ENCODE measurements around the gene REV3L. TPM values are rescaled to one million over a fixed set of nuclear protein-coding genes. Genes with fewer than 3 reads are reported as not detected.

The REV3L gene
- polyA plus RNA-seq, 1 experiment: 19.1 TPM

- TF ChIP-seq CTCF (IDR thresholded peaks at IDR 0.05; ENCODE audit: insufficient read depth, low read depth, low read length): no peak
- peaks cover 12% of the 10 kb centered on the region for H3K36me3 ChIP-seq (ENCODE audit: control insufficient read depth, insufficient read depth, low read length)
- no peak for DNase-seq (ENCODE audit: low read depth)
- CTCF ChIA-PET: no interaction called here
- POLR2A ChIA-PET: no interaction called here
- H3K4me3 ChIP-seq (ENCODE audit: low read depth, low read length): no peak overlapping the region
- no peaks in the 10 kb centered on the region for H3K27me3 ChIP-seq (ENCODE audit: control insufficient read depth, insufficient read depth, low read length)
Measured at GRCh38 chr6:111381728-111382127, 101.3 kb downstream of the REV3L start.

- CTCF ChIA-PET: no interaction called here
- peaks cover 12% of the 10 kb centered on the region for H3K36me3 ChIP-seq (ENCODE audit: control insufficient read depth, insufficient read depth, low read length)
- no peaks in the 10 kb centered on the region for H3K27me3 ChIP-seq (ENCODE audit: control insufficient read depth, insufficient read depth, low read length)
- TF ChIP-seq CTCF (IDR thresholded peaks at IDR 0.05; ENCODE audit: insufficient read depth, low read depth, low read length): no peak
- no peak overlapping the region for H3K4me3 ChIP-seq (ENCODE audit: low read depth, low read length)
- POLR2A ChIA-PET: no interaction called here
- DNase-seq (ENCODE audit: low read depth): no peak
Measured at GRCh38 chr6:111381123-111381522, 101.9 kb downstream of the REV3L start.

GRCh38 chr6:111379831-111380230 lies 103.2 kb downstream of the REV3L start:
- no peak for TF ChIP-seq CTCF (IDR thresholded peaks at IDR 0.05; ENCODE audit: insufficient read depth, low read depth, low read length)
- ChIA-PET POLR2A (no interaction called here), CTCF (no interaction called here)

GRCh38 chr6:111379302-111379701 lies 103.7 kb downstream of the REV3L start:
- ChIA-PET POLR2A (no interaction called here), CTCF (no interaction called here)
- Histone ChIP-seq H3K27me3 (ENCODE audit: control insufficient read depth, insufficient read depth, low read length) (no peaks in the 10 kb centered on the region), H3K36me3 (ENCODE audit: control insufficient read depth, insufficient read depth, low read length) (peaks cover 14% of the 10 kb centered on the region), H3K4me3 (ENCODE audit: low read depth, low read length) (no peak overlapping the region)
- no peak for DNase-seq (ENCODE audit: low read depth)
- TF ChIP-seq CTCF (IDR thresholded peaks at IDR 0.05; ENCODE audit: insufficient read depth, low read depth, low read length): no peak

More at GRCh38 chr6:111379831-111380230, 103.2 kb downstream of the REV3L start:
- Histone ChIP-seq H3K36me3 (ENCODE audit: control insufficient read depth, insufficient read depth, low read length) (peaks cover 12% of the 10 kb centered on the region), H3K27me3 (ENCODE audit: control insufficient read depth, insufficient read depth, low read length) (no peaks in the 10 kb centered on the region), H3K4me3 (ENCODE audit: low read depth, low read length) (no peak overlapping the region)
- no peak for DNase-seq (ENCODE audit: low read depth)

- Histone ChIP-seq H3K36me3 (ENCODE audit: control insufficient read depth, insufficient read depth, low read length) (peaks cover 16% of the 10 kb centered on the region), H3K4me3 (ENCODE audit: low read depth, low read length) (no peak overlapping the region), H3K27me3 (ENCODE audit: control insufficient read depth, insufficient read depth, low read length) (no peaks in the 10 kb centered on the region)
- ChIA-PET POLR2A (no interaction called here), CTCF (interaction anchor here (0.7 kb wide), 1 partner anchor 15 kb away, joined by 3 read pairs; no protein-coding TSS in a partner anchor)
- no peak for DNase-seq (ENCODE audit: low read depth)
- TF ChIP-seq CTCF (IDR thresholded peaks at IDR 0.05; ENCODE audit: insufficient read depth, low read depth, low read length): no peak
Measured at GRCh38 chr6:111377558-111378120, 105.4 kb downstream of the REV3L start.

All from BJ (cell line).